Activated CD8-positive, alpha-beta memory T cell treated with anti-CD3 and anti-CD28 coated beads, Interleukin-2, amount 50 U/mL, for 24 hours (primary cell): ENCODE measurements around the gene CEACAM21.
A peak's percentile ranks its signal among the peaks of the same experiment; 100 is the strongest.
"Not testable (repeated sequence)": the region's sequence is repeated elsewhere in the genome, so short reads cannot be mapped to it uniquely, and the experiment has no call there.

Experiments used
- DNase-seq: peaks from one replicate; pipeline ENCODE4 v3.0.0-alpha.2; 2020; ENCODE audit errors: extremely low read depth

CEACAM21 gene

DNA sequence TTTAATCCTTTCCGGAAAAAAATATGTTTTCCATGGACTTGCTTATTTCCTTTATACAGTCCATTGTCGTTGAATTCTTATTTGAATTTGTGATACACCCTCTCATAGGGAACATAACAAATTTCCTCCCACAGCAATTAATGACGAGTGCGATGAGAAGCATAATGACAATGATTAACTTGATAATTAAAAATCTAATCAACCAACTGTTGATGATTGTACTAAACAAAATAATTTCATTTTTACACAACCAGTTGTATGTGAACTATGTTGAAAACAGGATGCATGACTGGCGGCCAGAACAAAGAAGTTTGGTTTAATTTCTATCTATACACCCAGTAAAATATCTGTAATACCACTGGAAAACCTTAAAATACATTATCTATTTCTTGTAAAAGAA is 26.1 kb upstream of the CEACAM21 start:
- no peak for DNase-seq

DNA sequence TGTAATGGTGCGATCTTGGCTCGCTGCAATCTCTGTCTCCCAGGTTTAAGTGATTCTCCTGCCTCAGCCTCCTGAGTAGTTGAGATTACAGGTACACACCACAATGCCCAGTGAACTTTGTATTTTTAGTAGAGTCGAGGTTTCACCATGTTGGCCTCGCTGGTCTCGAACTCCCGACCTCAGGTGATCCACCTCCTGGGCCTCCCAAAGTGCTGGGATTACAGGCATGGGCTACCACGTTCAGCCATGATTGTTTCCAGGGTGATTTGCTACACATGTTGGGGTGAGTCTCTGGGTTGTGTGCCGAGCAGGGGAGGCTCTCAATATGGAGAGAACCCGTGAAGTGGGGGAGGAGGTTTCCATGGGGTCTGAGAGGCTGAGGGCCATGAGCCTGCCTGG is 24.8 kb upstream of the CEACAM21 start:
- DNase-seq: no peak

DNA sequence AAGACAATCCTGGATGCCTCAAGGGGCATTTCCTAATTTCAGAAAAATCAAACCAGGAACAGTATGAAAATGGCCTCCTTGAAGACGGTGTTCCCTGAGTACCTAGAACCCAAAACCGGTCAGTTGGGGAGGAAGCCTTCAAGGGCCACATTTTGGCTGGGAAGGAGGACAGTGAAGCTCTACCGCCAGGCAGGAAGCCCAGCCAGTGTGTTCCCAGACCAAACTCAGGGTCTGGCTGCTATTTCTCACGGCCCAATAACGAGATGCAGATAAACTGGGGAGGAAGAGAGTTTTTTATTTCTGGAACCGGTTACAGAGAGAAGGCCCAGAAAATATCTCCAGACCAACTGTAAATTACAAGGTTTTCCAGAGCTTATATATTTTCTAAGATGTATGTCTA is 24.3 kb upstream of the CEACAM21 start:
- DNase-seq: no peak

DNA sequence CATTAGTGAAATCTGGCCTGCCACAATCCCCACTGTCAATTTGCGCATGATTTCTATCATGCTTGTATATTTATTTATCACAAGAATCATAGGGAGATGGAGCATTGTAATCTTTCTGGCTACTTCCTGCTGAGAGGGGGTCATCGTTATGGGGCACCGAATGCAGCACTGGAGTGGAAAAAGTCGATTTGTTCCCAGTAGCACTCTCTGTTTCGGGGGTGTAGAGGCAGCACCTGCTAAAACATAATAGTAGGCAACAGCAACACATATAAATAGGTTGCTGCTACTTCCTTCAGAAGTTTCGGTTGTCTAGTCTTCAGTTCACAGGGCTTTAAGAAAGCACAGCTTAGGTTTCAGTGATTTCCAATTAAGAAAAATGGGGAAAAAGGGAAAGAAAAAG is 23.4 kb upstream of the CEACAM21 start:
- no peak for DNase-seq

DNA sequence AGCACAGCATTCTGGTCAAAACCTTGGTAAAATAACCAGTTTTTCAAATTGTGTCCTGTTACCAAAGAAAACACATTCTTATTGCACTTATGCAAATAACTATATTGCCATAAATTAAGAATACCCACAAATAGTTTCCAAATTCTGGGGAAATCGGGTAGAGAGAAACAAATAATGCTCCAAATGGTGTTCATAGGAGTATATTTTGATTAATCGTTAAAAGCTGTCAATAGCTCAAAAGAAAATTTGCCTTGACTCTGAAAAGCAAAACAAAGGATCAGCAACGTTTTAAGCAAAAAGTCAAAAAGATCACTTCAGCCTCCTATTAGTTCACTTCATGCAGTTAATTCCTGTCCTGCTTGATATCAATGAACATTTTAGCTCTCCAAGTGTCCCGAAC is 22.2 kb upstream of the CEACAM21 start:
- DNase-seq: no peak

DNA sequence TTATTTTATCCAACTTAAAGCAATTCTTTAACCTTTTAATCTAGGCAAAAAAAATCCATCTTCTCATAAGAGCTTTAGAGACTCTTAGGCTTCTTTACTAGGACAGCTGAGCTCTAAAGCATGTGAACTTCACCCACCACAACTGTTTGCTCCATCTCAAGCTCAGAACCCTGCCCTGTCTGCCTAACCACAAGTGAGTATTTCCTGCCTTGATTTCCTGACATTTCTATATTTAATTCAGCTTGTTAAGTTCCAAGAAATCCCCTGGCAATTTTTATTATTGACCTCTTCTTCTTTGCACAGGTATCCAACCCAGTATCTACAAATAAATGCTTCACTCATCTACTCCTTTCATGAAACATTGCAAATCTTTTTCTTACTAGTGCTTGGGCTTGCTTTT is 21.1 kb upstream of the CEACAM21 start:
- no peak for DNase-seq

DNA sequence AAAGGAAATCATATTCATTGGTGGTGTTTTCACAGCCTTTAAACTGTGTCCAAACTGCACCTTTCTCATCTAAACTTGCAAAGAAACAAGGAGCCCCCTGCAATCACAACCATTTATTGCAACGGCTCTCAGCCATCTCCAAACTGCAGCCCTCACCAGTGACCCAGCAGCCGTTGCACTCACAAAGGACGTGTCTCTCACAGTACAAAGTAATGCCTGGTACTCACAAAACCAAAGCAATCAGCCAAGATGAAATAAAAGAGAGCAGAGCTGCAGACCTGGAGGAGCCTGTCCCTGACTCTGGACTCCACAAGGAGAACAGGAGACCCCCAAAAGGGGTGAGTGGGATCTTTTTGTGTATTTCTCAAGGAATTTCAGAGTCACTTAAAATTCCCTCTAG is 20.2 kb upstream of the CEACAM21 start:
- DNase-seq: no peak

DNA sequence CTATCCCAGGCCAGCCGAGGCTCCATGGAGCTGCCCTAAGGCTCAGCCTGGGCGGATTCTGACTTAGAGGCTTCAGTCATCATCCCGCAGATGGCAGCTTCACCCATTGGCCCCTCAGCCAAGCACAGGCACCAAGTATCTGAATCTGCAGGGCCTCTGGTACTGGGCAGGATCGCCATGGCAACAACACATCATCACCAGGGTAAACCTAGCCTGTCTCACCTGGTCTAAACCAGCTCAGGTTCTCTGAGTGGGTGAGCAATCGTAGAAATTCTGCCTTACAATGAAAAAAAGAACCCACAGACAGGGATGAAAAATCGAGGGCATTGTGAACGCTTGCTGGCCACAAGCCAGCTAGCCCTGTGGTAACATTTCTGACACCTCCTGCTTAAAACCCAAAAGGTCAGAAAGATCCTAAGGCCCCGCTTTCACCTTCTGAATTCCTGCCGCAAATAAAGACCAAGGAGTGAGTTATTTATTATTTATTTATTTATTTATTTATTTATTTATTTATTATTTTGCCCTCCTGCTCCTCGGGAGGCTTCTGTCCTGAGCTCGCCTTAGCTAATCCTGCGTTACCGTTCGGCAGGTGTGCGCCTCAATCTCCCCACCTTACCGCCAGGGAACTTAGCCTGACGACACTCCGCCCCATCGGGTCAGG is 12.0 kb upstream of the CEACAM21 start:
- no peak for DNase-seq

DNA sequence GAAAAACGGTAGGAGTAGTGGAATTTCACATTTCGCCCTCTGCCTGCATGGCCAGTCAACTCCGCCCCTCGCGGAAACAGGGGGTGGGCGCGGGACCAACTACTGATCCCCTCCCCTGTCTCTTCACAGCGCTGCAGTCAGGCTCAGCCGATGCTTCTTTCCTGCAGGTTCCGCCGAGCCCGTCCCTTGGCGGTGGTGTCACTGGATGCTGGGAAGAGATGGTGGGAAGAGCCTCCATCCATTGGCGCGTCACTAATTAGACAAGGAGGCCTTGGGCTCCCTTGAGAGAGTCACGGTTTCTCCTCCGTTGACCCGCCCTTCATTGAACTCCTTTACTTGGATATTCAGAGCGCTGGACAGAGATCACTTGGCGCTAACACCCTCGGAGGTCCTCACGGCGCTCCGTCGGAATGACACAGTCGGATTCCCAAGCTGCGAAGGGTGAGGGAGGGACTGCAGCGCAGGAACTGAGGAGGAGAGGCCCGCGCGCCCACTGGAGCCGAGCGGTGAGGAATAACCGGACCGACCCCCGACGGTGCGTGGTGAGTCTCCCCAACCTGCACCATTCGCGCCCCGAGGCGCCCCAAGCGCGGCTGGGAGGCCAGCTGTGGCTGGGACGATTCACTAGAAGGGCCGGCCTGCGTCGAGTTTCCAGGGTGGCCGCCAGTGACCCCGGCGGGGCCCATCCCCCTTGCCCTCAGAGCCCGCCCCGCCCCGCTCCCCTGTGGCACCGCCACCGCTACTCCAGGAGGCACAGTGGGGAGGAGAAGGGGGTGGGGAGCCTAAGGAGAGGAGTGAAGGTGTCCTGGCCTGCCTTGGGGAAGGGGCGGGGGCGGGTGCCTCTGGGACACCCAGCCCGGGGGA is 11.2 kb upstream of the CEACAM21 start:
- DNase-seq: no peak

DNA sequence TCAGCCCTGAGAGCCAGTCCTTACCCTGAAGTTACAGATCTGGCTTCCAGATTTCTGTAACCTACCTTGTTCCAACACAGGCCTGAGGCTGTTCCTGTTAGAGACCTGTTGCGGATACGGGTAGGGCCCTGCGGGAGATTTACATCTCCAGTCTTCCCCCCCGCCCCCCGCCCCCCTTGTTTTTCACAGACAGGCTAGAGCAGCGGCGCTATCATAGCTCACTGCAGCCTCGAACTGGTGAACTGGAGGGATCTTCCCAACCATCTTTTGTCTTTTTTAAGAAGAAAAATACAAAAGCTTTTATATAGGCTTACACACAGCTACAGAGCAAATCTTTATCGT is 10.6 kb upstream of the CEACAM21 start:
- DNase-seq: no peak

DNA sequence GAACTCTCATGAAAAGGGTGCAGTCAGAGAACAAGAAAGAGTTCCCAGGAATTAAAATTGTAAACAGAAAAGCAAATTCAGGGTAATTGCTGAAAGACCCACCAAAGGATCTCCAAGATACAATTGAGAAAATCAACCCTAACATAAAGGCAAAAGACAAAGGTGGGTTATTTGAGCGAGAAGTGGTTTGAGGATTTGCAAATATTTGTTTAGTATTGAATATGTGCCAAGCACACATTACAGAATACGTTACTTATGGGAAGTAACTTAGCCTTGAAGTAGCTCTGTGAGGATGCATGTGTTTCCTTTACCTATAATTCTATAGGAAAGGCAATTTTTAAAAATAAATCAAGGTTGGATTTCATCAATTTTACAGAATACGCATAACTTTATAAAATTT is 10.0 kb upstream of the CEACAM21 start:
- no peak for DNase-seq

DNA sequence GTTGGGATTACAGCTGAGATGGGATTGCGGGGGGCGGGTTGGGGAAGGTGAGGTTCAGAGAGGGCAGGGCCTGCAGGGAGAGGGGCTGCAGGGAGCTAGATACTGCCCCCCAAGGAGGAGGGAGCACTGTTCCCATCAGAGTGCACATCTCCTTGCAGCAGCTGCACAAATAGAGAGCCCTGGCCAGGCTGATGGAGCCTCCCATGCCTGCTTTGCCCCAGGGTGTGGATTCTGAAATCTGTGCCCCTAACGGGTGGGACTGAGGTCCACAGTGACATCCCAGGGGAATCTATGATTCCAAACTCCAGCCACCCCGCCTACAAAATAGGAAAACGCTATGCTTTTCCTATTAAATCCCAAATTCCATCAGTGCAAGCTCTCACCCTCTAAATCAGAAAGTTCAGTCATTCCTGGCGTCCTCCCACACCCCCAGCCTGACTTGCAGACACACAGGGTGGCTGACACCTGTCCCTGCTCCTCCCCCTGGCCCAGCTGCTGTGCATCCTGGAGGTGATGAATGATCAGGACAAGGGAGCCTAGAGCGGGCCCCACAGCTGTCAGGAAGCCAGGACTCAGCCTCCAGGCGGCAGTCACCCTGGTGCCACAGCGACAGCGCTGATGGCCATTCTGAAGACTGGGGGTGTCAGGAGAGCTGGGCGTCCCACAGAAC is 6.3 kb upstream of the CEACAM21 start:
- DNase-seq: no peak

DNA sequence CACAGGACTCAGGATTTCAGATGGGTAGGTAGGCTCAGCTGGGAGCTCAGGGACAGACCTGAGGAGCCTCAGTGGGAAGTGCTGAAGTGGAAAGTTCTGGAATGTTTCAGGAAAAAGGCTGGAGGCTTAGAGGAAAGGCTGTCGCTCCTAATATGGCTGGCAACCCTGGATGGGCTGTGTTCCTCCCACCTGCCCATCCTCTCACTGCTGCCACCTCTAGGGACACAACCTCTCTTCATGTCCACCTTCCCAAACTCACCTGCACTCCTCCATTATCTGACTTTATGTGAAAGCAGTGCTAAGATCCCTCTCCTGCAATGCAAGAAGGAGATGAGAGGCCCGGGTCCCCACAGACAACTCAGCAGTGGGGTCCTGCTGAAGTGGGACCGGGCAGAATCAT is 5.8 kb upstream of the CEACAM21 start:
- DNase-seq: no peak

DNA sequence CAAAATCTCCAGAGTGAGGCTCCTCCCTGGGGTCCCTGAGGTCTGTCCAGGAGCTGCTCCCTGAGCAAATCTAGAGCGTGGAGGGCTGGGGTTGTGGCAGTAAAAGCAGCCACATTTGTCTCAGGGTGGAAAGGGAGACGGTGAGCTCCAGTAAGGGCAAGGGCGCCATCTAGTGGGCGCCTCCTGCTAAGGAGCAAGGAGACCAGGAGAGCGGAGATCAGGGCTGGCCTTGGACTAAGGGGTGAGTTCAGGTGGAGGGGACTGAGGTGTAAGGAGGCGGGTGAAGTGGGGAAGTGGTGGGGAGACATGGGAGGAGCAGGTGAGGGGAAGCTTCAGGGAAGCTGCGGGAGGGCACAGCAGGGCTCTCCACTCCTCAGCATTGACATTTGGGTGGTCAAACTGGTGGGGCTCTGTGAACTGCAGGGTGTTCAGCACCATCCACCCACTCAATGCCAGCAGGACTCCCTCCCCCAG is 5.3 kb upstream of the CEACAM21 start:
- DNase-seq: peak; percentile 63

DNA sequence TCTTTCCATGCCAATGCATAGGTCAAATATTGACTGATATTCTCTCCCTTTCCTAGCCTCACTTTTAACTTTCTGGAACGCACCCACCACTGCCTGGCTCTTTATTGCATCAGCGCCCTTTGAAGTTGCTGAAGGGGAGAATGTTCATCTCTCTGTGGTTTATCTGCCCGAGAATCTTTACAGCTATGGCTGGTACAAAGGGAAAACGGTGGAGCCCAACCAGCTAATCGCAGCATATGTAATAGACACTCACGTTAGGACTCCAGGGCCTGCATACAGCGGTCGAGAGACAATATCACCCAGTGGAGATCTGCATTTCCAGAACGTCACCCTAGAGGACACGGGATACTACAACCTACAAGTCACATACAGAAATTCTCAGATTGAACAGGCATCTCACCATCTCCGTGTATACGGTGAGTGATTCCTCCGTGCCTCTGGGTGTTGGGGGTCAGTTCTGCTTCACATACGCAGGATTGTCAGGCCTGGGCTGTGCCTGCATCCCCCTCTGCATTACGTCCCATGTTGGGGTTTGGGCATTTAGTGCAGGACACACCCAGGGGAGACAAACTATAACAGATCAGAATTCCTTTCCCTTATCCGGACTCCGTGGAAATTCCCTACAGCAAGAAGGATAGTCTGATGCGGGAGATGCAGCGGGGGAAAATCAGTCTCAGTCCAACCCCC is 1.3 kb downstream of the CEACAM21 start:
- DNase-seq: no peak

DNA sequence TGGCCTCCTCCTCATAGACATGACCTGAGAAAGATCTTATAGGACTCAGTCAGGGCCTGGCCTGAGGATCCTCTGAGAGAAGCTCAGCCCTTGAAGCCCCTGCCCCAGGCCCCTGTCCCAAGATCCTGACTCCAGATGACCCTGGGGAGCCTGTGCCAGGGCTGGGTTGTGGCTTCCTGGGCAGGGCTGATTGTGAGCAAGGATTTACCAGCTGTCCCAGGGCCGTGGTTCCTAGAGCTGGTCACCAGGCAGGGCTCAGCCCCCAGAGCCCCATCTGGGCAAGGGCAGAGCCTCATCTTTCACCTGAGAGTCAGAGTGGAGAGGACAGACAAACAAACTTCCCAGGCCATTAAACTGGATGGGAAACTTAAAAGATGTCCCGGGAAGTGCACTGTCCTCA is 1.9 kb downstream of the CEACAM21 start:
- no peak for DNase-seq

DNA sequence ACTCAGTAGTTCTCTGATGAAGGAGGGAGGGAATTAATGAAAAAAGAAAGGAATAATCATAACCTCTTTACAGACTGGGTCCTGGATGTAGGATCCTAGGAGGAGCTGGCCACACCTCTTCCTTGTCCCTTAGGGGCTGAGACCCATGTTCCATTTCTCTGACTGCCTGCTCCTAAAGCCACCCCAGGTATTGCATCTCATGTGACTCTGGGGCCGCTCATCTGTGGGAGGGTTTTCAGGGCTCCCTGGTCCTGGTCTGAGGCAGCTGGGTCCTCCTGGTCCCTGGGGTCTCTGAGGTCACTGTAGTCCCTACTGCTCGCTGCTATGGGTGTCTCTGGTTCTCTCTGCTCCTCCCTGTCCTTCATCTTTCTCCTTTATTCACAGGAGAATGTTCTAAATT is 2.9 kb downstream of the CEACAM21 start:
- no peak for DNase-seq

DNA sequence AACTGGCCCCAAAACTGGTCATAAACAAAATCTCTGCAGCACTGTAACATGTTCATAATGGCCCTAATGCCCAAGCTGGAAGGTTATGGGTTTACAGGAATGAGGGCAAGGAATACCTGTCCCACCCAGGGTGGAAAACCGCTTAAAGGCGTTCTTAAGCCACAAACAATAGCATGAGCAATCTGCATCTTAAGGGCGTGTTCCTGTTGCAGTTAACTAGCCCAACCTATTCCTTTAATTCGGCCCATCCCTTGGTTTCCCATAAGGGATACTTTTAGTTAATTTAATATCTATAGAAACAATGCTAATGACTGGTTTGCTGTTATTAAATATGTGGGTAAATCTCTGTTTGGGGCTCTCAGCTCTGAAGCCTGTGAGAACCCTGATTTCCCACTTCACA is 5.1 kb downstream of the CEACAM21 start:
- not testable (repeated sequence) for DNase-seq

DNA sequence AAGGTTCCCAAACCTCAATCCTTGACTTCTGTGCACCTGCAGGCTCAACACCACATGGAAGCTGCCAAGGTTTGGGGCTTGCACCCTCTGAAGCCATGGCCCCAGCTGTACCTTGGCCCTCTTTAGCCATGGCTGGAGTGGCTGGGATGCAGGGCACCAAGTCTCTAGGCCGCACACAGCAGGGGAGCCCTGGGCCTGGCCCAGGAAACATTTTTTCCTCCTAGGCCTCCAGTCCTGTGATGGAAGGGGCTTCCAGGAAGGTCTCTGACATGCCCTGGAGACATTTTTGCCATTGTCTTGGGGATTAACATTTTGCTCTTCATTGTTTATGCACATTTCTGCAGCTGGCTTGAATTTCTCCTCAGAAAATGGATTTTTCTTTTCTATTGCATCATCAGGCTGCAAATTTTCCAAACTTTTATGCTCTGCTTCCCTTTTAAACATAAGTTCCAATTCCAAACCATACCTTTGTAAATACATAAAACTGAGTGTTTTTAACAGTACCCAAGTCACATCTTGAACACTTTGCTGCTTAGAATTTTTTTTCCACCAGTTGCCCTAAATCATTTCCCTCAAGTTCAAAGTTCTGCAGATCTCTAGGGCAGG is 6.7 kb downstream of the CEACAM21 start:
- DNase-seq: not testable (repeated sequence)

DNA sequence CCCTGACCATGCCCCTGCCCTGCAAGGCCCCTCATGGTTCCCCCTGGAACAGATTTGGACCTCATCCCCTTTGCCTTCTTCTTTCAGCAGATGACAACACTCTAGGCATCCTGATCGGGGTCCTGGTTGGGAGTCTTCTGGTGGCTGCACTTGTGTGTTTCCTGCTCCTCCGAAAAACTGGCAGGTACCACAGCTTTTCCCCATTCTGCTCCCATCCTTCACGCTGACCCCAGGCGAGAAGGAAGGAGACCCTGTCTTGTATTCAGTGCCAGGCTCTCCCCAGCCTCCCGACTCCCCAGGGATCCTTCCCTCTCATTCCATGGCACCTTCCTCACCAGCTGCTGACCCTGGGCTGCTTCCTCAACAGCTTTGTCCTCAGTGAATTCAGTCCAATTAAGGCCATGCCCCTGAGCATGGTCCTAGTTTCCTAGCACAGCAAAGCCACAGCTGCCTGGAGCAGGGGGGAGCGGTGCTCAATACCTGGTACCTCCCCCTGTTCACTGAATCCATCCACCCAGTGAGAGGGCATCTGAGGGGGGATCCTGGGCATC is 8.4 kb downstream of the CEACAM21 start:
- no peak for DNase-seq

DNA sequence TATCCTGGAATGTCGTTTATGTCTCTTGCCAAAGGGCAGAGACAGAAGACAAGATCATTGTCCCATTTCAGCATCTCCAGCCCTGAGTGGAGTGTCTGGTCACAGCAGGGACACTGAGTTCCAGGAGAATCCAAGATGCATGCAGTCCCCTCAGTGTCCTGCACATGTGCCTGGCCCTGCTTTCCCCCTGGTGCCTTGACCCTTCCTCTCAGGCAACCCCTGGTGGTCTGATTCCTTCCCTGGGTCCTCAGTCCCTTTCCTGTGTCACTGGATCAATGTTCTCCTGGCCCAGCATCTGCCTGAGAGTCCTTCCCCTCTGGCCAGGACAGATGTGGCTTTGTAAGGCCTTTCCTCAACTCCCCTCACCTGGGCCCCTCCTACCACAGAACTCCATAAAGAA is 9.0 kb downstream of the CEACAM21 start:
- no peak for DNase-seq

DNA sequence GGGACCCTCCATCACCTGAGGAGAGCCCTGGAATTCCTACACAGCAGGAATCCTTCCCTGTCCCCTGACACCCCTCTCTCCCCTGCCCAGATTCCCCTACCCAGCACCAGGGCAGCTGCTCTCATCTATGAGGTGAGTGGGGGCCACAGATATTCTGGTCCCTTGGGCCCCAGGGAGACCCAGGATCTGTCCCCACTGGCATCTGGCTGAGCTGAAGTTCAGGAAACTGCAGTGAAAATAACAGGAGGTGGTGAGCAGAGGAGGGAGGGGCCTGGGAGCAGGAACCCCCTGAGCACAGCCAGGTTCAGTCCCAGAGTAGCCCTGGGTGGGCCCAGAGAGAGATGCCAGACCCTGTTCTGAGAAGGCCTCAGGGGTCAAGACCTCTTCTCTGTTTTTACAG is 10.1 kb downstream of the CEACAM21 start:
- no peak for DNase-seq
